GM21723 (cell line): ENCODE data around the gene IFRD2.
"Not testable (repeated sequence)": the region's sequence is repeated elsewhere in the genome, so short reads cannot be mapped to it uniquely, and the experiment has no call there.

ENCODE experiments used
- ATAC-seq: cut with Tn5 transposase; IDR thresholded peaks from one replicate; pipeline ENCODE4 v1.9.1; 2021; ENCODE audit warnings: mild to moderate bottlenecking, moderate library complexity; ENCODE audit not compliant: unreplicated experiment

IFRD2 gene

DNA sequence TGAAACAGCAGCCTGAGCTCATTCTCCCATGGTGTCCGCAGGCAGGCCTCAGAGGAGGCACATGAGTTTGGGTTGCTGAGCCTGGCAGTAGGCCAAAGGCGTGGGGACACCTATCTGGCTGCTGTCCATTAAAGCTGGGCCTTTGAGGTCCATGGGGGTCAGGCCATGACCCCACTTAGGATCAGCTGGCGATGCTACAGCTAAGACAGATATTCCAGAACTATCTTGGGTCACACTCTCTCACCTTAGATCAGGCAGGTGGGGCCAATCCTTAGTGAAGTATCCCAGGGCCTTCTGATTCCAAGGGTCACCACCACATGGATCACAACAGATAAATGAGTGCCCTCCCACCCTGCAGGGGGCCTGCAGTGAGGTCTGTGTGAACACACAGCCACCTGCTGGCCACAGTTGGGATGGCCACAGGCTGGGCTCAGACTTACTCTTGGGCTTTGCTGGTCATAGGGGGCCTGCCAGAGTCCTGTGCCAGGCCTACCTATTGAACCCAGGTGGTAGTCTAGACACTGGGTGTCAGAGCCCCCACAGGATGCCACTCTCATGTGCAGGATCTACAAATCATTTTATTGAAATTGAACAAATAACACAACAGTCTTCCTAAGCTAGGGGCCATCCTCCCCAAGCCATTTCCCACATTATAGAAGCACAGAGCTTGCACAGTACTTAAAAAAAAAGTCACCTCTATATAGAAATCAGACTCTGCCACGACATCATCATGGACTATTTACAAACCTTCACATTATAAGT, 32.3 kb upstream of the IFRD2 start:
- ATAC-seq = no peak

DNA sequence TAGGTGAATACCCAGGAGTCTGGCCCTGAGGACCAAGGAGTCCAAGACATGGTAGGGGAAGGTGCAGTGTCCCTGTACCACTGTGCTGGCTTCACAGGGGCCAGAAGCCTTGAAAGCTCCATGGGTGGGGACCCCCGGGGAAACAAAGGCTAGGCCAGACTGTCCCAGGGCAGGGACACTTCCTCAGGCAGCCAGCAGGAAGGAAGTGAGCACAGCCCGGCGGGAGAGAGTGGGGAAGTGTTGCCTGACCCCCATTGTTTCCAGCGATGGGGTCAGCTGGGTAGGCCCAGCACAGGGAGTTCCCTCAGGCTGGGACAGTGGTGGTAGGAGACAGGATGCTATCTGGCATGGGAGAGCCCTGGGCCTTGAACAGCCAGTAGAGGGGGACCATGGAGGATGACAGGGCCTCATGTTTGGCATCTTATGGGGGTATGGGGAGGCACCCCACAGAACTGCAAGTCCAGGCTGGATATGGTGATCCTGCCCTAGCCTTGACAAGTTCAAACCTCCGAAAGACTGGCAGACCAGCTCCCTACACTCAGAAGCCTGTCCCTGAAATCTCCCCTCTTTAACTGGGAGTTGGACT, 31.5 kb upstream of the IFRD2 start:
- no peak for ATAC-seq

DNA sequence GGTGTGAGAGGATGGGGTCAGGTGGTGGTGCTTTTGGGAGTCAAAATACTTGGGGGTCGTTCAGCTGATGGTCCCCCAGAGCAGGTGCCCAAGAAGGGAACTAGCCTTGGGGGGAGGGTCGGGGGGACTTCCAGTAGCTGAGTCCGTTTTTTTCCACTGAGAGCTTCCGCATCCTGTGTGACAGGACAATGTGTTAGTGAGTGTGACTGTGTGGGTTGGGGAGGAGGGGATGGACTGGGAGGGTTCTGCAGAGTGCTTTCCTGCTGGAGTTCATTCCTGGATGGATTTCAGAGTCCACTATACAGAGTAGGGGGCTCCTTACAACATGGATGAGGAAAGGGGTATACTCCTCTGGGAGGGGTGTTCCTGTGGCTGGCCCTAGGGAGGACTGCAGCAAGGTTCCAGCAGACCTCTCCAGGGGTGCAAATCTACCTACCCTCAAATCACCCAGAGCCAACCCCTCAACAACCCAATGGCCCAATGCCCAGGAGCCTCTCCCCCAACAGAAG, 30.9 kb upstream of the IFRD2 start:
- no peak for ATAC-seq

DNA sequence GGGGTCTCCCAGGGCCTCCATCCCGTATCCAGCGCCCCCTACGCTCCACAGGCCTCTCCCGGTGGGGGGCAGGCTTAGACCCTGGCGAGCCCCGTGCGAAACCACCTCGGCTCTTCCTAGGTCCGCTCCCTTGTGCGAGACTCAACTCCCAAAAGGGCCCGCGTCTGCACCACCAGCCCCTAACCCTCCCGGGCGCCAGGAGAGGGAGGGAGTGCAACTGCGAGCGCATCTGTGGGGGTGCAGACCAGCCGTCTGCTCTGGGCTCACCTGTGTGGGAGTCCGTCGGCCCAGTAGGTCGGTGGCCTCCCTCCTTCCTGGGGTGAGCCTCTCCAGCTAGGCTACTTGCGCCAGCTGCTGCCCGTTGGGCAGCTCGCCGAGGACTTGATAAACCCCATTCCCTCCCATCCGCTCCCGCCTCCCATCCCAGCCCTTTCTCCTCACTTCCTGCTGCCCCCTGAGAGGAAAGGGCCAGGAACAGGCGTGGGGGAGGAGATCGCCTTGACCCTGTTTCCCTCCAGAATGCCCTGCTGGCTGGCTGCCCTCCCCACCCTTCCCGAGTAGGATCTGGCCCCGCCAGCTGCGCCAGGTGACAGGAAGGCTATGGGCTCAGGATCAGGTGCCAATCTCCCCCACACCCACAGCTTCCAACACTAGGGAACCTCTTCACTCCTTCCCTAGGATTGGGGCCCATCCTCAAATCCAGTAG, 30.3 kb upstream of the IFRD2 start, which contains the start of gene HYAL2:
TSS of gene HYAL2 (minus strand) at position 360 of the 706 bp plus-strand sequence. CDS start 2,256 bp downstream, outside the sequence.
- ATAC-seq = no peak

DNA sequence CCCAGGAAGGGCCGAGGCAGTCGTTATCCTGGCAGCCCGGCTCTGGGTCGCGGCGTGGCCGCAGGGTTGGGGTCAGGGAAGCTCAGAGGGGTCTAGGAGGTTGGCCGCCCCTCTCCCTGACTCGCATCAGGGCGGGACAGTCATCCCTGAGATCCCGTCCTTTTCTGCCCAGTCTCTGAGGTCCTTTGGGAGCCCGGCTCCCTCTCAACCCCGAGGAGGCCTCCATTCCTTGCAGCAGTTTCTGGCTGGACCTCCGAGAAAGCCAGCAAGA, 29.8 kb upstream of the IFRD2 start:
- ATAC-seq = no peak

DNA sequence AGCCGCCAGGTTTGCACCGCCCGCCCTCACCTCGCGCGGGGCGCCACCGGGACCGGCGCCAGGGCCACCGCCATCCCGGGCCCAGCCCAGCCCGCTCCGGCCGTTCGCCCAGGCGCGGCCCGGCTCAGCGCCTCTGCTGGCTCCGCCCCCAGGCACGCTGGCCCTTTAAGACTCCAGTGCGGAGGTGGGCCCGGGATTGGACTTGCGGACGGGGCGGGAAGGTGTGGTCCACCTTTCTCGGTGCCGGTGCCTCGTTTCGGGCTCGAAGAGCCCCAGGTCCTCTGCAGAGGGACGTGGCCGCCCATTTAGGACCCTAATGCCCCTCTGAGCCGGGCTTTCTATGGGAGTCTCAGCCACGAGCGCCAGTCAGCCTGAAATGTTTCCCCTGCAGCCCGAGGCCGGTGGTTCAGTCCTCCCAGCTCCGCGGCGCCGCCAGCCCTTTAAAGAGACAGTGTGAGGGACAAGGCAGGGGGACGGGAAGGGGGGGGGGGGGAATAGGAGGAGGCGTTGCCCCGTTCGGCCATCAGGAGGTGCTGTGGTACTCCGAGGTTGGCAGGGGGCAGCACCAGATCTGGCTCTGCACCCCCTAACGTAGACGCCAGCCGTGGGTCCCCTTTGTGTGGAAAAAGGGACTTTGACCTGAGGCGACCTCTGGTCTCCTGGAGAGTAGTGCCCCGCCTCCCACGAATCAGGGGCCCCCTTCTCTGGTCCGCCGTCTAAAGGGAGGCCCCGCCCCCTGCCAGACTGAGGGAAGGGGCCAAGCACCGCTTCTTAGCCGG, 29.3 kb upstream of the IFRD2 start:
- peak; percentile 82 for ATAC-seq

DNA sequence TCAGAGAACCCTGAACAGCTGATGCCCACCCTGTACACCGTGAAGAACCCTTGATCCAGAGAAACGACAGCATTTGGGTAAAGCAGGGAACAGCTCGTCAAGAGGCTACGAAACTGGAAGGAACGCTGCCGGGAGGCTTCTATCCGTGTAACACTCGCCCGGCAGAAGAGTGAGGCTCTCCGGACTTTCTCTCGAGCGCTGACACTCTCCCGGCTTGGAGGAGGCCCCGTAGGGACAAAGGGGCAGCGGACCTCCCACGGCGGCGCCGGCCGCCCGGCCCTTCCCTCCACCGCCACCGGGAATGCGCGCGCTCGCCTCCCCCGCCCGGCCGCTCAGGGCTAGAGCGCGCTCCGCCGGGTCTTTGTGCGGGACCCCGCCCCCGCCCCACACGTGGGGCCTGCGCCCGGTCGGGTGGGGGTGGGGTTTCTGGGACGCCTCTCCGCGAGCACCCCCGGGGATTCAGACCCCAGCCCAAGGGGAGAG, 28.7 kb upstream of the IFRD2 start:
- peak; percentile 50 for ATAC-seq

GRCh38 chr3:50319894-50320625, 27.8 kb upstream of the IFRD2 start:
- no peak for ATAC-seq

DNA sequence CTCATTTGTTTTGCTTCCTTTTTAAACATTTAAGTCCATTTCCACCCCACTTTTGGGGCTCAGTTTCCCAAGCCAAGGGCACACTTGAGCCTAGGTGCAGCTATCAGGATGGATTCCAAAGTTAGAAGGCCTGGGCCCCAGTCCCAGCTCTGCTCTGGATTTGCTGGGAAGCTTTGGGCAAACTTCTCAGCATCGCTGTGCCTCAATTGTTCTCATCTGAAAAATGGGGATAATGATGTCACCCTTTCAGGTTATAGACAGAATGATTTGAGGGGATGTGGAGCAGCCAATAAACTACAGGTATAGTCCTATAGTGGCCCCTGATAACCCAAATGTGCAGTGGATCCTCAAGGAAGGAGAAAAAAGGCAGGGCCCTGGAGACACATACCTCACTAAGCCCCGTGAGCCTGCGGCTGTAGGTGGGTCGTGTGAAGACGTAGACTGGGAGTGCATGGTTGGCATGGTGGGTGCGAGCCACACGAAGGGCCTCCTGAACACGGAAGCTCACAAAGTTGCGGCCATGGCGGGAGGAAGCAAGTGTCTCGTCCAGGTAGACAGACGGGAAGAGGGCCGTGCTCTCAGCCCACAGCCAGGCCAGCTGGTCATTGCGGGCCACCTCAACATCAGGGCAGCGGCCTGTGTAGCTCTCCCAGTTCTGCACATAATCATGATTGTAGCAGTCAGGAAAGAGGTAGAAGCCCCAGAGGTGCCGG, 27.1 kb upstream of the IFRD2 start:
- ATAC-seq = no peak

- no peak for ATAC-seq
These were observed 26.4 kb upstream of the IFRD2 start for GRCh38 chr3:50318615-50319014.

DNA sequence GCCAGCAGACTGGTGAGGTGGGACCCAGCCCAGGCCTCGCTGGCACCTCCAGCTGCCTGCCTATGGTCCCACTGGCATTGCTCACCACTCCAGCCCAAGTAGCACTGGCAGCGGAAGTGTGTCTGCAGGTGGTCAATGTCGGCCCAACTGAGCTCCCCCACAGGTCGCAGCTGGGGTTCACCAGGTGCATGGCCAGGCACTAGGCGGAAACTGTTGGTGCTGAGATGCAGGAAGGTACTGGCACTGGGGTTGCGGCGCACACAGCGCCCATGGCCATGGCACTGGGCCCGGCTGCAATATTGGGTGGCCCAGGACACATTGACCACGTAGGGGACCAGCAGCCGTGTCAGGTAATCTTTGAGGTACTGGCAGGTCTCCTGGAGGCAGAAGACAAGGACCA, 25.9 kb upstream of the IFRD2 start:
- no peak for ATAC-seq

GRCh38 chr3:50317300-50317699, 25.1 kb upstream of the IFRD2 start:
- no peak for ATAC-seq

DNA sequence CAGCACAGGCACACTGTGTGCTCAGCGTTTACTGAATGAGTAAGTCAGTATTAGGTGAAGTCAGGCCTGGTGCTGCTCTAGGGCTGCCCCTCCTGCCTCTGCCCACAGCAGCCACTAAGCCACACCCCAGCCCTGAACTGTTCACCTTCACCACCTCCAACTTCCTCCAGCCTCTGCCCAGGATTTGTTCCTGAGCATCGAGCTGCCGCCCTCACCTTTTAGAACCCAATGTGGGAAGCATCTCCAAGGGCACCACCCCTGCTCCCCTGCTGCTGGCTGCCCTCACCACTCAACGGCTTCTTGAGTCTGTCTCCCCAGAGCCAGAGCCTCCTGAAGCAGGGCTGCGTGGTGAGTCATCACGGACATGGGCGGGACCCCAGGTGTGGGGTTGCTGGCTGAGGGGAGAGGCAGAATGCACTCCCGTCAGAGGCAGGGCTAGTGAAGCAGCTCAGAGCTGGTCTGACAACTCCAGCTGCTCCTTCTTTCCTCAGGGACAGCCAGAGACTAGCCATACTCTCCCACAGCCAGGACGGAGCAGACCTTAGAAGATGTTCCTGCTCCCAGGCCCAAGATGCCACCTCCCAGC, 24.5 kb upstream of the IFRD2 start:
- ATAC-seq = no peak

DNA sequence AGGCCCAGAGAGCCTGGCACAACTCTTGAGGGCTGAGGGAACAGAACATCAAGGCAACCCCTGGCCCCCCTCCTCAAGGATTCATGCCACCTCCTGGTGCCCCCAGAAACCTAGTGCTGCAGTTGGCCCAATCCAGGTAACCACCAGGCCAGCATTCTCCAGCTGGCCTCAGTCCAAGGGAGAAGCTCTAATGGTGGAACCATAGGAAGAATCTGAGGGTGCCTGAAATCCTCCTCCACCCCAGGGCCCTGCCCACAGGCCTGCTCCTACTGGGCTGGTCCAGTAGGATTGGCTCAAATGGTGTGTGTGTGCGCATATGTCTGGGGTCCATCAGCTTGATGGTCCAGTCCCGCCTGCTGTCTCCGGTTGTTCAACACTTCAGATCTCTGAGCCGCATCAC, 22.6 kb upstream of the IFRD2 start:
- no peak for ATAC-seq

DNA sequence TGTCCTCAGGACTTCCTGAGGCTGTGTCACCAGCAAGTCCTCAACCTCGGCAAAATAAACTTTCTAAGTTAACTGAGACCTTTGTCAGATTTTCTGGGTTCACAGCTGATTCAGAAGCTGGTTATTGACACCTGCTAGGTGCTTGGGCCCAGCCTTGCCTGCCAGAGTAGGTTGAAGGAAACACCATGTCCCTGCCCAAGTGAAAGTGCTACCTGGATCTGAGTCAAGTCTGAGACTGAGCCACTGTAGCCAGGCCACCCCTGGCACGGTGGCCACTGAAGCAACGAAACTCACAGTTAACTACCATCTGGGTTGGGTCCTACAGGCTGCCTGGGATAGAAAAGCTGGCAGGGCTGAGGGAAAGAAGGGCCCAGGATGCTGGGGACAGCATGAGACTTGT, 22.1 kb upstream of the IFRD2 start:
- ATAC-seq = no peak

- not testable (repeated sequence) for ATAC-seq
These were observed 19.8 kb upstream of the IFRD2 start for GRCh38 chr3:50312041-50312440.

GRCh38 chr3:50304601-50305000, 12.4 kb upstream of the IFRD2 start:
- ATAC-seq = no peak

GRCh38 chr3:50303013-50303815, 11.0 kb upstream of the IFRD2 start, which contains the start of gene HYAL1:
HYAL1 (minus strand) TSS chr3:50303574; CDS start chr3:50302956, 618 bp downstream.
- ATAC-seq = no peak
